Liver (tissue), 9 donors: ENCODE measurements around the gene PRRX1. TPM values are rescaled to one million over a fixed set of nuclear protein-coding genes. Genes with fewer than 3 reads are reported as not detected.

Source experiments
- DNase-seq: peaks from one replicate; pipeline ENCODE4 v3.0.0-alpha.2; 2017; ENCODE audit warnings: low spot score
- H3K27ac ChIP-seq, 2 donors: one replicate each; pipeline ENCODE4 v1.7.0; 2013; ENCODE audit warnings: inconsistent platforms in 2 of 2, low read length in 2 of 2, control low read depth in 1 of 2, low read depth in 1 of 2, mild to moderate bottlenecking in 1 of 2
- H3K27me3 ChIP-seq, 4 donors: one replicate each; pipeline versions ENCODE4 v1.6.1 to v1.7.0; 2013; ENCODE audit warnings: low read length in 3 of 4, inconsistent platforms in 1 of 4, mild to moderate bottlenecking in 1 of 4, moderate library complexity in 1 of 4; ENCODE audit not compliant: control insufficient read depth in 4 of 4, insufficient read depth in 4 of 4
- H3K36me3 ChIP-seq, 4 donors: one replicate each; pipeline versions ENCODE4 v1.6.1 to v1.7.0; 2013; ENCODE audit warnings: low read length in 3 of 4, mild to moderate bottlenecking in 3 of 4, low read depth in 1 of 4, moderate library complexity in 1 of 4; ENCODE audit not compliant: control insufficient read depth in 4 of 4, insufficient read depth in 3 of 4
- H3K4me1 ChIP-seq, 4 donors: one replicate each; pipeline versions ENCODE4 v1.6.1 to v1.7.0; 2013; ENCODE audit warnings: low read length in 3 of 4, mild to moderate bottlenecking in 3 of 4, moderate library complexity in 1 of 4; ENCODE audit not compliant: control insufficient read depth in 4 of 4, insufficient read depth in 4 of 4
- H3K4me3 ChIP-seq, 3 donors: one replicate each; pipeline versions ENCODE4 v1.6.1 to v1.7.0; 2013; ENCODE audit warnings: low read length in 3 of 3, control low read depth in 1 of 3, low read depth in 1 of 3, mild to moderate bottlenecking in 1 of 3
- H3K9ac ChIP-seq, 2 donors: one replicate each; pipeline ENCODE4 v1.7.0; 2013; ENCODE audit warnings: low read length in 2 of 2, mild to moderate bottlenecking in 2 of 2, moderate library complexity in 2 of 2, control low read depth in 1 of 2, low read depth in 1 of 2
- H3K9me3 ChIP-seq, 4 donors: one replicate each; pipeline versions ENCODE4 v1.6.1 to v1.7.0; 2013; ENCODE audit warnings: low read length in 3 of 4; ENCODE audit not compliant: control insufficient read depth in 4 of 4
- ATF3 ChIP-seq: IDR thresholded peaks from 2 replicates; pipeline ENCODE4 v1.6.1; 2016; ENCODE audit warnings: antibody characterized with exemption
- CTCF ChIP-seq: fragments of 150-350 bp; IDR thresholded peaks from 2 replicates; pipeline ENCODE4 v1.5.1; 2017; ENCODE audit warnings: improper control_type of control experiment, low read depth, low read length; ENCODE audit not compliant: missing input control
- EGR1 ChIP-seq, 2 donors: IDR thresholded peaks; 2 replicates each; pipeline ENCODE4 v1.6.1; 2016 to 2018; ENCODE audit warnings: antibody characterized with exemption in 2 of 2, low read depth in 2 of 2
- FOXA1 ChIP-seq: IDR thresholded peaks from 2 replicates; pipeline ENCODE4 v1.6.1; 2016; ENCODE audit warnings: antibody characterized with exemption
- FOXA2 ChIP-seq: IDR thresholded peaks from 2 replicates; pipeline ENCODE4 v1.6.1; 2016; ENCODE audit warnings: antibody characterized with exemption
- GABPA ChIP-seq, 2 donors: IDR thresholded peaks in 1 of 2; conservative IDR thresholded peaks in 1 of 2; 2 replicates each; pipeline ENCODE4 v1.6.1; 2016; ENCODE audit warnings: antibody characterized with exemption in 2 of 2, mild to moderate bottlenecking in 1 of 2, moderate library complexity in 1 of 2
- HNF4A ChIP-seq, 2 donors: conservative IDR thresholded peaks; 2 replicates each; pipeline ENCODE4 v1.6.1; 2016; ENCODE audit warnings: antibody characterized with exemption in 2 of 2, mild to moderate bottlenecking in 2 of 2
- HNF4G ChIP-seq: IDR thresholded peaks from 2 replicates; pipeline ENCODE4 v1.6.1; 2016; ENCODE audit warnings: antibody characterized with exemption
- JUND ChIP-seq, 2 donors: IDR thresholded peaks; 2 replicates each; pipeline ENCODE4 v1.6.1; 2016; ENCODE audit warnings: antibody characterized with exemption in 2 of 2
- NR2F2 ChIP-seq: IDR thresholded peaks from 2 replicates; pipeline ENCODE4 v1.6.1; 2016; ENCODE audit warnings: antibody characterized with exemption
- RAD21 ChIP-seq, 2 donors: IDR thresholded peaks; 2 replicates each; pipeline ENCODE4 v1.6.1; 2016; ENCODE audit warnings: antibody characterized with exemption in 2 of 2, mild to moderate bottlenecking in 2 of 2
- RXRA ChIP-seq, 2 donors: IDR thresholded peaks; 2 replicates each; pipeline ENCODE4 v1.6.1; 2017 to 2018; ENCODE audit warnings: antibody characterized with exemption in 2 of 2, mild to moderate bottlenecking in 1 of 2
- SP1 ChIP-seq: IDR thresholded peaks from 2 replicates; pipeline ENCODE4 v1.6.1; 2018; ENCODE audit warnings: antibody characterized with exemption, mild to moderate bottlenecking
- TAF1 ChIP-seq: conservative IDR thresholded peaks from 2 replicates; pipeline ENCODE4 v1.6.1; 2016; ENCODE audit warnings: antibody characterized with exemption, mild to moderate bottlenecking
- YY1 ChIP-seq: IDR thresholded peaks from 2 replicates; pipeline ENCODE4 v1.6.1; 2016; ENCODE audit warnings: antibody characterized with exemption, mild to moderate bottlenecking
- WGBS: extraction: QIAGEN DNeasy Blood & Tissue Kit; methylation state at CpG from one replicate; pipeline ENCODE4 v1.1.7; 2013; 5-methylcytosine and 5-hydroxymethylcytosine counted together
- polyA plus RNA-seq, 2 donors: library from polyadenylated mRNA; stranded (reverse) in 1 of 2; unstranded in 1 of 2; fragments of 200-250 nt in 1 of 2; fragments of >200 nt in 1 of 2; fragmentation: Nextera tagmentation in 1 of 2; extraction: Ambion mirVana in 1 of 2; gene quantifications; one replicate each; pipeline versions ENCODE4 v1.2.1 to v1.2.3, GENCODE V29; 2013 to 2015
- total RNA-seq, 2 donors: library from RNA; depleted of rRNA; stranded (reverse); fragments of >200 nt; gene quantifications; one replicate each; pipeline ENCODE4 v1.2.3, GENCODE V29; 2014
- TF ChIP-seq, protein P1 (sequence below): IDR thresholded peaks from 2 replicates; pipeline ENCODE4 v1.6.1; 2016; ENCODE audit warnings: antibody characterized with exemption
- TF ChIP-seq, protein P2 (sequence below): IDR thresholded peaks from 2 replicates; pipeline ENCODE4 v1.6.1; 2016; ENCODE audit warnings: antibody characterized with exemption
- TF ChIP-seq, protein P3 (sequence below): IDR thresholded peaks from 2 replicates; pipeline ENCODE4 v1.6.1; 2016; ENCODE audit warnings: antibody characterized with exemption, mild to moderate bottlenecking
- donor health status: healthy.
- donor health status: healthy.
- donor health status: healthy.
- donor health status: healthy.
- donor health status: healthy.

The PRRX1 gene
- total and polyA plus RNA-seq, 4 donors, result under 0.01 to 0.37 (median 0.25) TPM; not detected in 1

DNA sequence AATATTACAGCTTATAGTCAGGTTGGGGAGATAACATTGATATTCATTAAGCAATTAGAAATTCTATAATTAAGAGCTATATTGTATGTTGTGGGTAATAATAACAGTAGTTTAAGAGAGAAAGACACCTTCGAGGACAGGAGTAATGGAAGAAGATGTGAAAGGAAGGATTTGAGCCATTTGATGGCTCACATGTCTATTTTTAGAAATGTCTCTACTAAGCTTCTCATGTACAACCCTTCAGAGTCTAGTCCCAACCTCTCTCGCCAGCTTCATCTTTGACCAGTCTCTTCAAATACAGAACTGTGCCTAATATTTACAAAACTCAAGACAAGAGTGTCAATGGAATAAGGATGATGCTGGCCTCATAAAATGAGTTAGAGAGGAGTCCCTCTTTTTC lies 95.1 kb downstream of the PRRX1 start:
- Histone ChIP-seq H3K9me3 (no peaks in the 10 kb centered on the region), H3K9ac (no peak overlapping the region), H3K4me3 (no peak overlapping the region), H3K27me3 (no peaks in the 10 kb centered on the region), H3K27ac (no peak overlapping the region), H3K4me1 (no peaks in the 10 kb centered on the region), H3K36me3 (no peaks in the 10 kb centered on the region)
- TF ChIP-seq, protein P1, sequence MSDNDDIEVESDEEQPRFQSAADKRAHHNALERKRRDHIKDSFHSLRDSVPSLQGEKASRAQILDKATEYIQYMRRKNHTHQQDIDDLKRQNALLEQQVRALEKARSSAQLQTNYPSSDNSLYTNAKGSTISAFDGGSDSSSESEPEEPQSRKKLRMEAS, result no peak
- TF ChIP-seq, protein P2, sequence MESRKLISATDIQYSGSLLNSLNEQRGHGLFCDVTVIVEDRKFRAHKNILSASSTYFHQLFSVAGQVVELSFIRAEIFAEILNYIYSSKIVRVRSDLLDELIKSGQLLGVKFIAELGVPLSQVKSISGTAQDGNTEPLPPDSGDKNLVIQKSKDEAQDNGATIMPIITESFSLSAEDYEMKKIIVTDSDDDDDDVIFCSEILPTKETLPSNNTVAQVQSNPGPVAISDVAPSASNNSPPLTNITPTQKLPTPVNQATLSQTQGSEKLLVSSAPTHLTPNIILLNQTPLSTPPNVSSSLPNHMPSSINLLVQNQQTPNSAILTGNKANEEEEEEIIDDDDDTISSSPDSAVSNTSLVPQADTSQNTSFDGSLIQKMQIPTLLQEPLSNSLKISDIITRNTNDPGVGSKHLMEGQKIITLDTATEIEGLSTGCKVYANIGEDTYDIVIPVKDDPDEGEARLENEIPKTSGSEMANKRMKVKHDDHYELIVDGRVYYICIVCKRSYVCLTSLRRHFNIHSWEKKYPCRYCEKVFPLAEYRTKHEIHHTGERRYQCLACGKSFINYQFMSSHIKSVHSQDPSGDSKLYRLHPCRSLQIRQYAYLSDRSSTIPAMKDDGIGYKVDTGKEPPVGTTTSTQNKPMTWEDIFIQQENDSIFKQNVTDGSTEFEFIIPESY, result no peak
- no peak for TF ChIP-seq FOXA2
- no peak for TF ChIP-seq SP1
- TF ChIP-seq JUND (IDR thresholded peaks at IDR 0.05), result no peak
- DNase-seq, result no peak
- whole genome bisulfite sequencing, result 85% methylated on average over 2 of the region's 2 CpGs

GRCh38 chr1:170765279-170765678 lies 101.3 kb downstream of the PRRX1 start:
- no peak for DNase-seq
- H3K27me3 ChIP-seq, result no peaks in the 10 kb centered on the region
- no peak overlapping the region for H3K9ac ChIP-seq
- H3K36me3 ChIP-seq, result no peaks in the 10 kb centered on the region
- TF ChIP-seq EGR1 (IDR thresholded peaks at IDR 0.05; ENCODE audit: low read depth in 2 of 2) (no peak), HNF4G (no peak), YY1 (no peak), TAF1 (no peak), NR2F2 (no peak), CTCF (no peak), FOXA2 (no peak), ATF3 (no peak), JUND (IDR thresholded peaks at IDR 0.05) (no peak), RXRA (IDR thresholded peaks at IDR 0.05) (no peak), FOXA1 (no peak), SP1 (no peak), RAD21 (IDR thresholded peaks at IDR 0.05) (no peak), GABPA (IDR thresholded peaks at IDR 0.05 in 1 of 2, conservative IDR thresholded peaks at IDR 0.05 in 1 of 2) (no peak), HNF4A (conservative IDR thresholded peaks at IDR 0.05) (no peak)
- TF ChIP-seq, protein P1, result no peak
- TF ChIP-seq, protein P3, sequence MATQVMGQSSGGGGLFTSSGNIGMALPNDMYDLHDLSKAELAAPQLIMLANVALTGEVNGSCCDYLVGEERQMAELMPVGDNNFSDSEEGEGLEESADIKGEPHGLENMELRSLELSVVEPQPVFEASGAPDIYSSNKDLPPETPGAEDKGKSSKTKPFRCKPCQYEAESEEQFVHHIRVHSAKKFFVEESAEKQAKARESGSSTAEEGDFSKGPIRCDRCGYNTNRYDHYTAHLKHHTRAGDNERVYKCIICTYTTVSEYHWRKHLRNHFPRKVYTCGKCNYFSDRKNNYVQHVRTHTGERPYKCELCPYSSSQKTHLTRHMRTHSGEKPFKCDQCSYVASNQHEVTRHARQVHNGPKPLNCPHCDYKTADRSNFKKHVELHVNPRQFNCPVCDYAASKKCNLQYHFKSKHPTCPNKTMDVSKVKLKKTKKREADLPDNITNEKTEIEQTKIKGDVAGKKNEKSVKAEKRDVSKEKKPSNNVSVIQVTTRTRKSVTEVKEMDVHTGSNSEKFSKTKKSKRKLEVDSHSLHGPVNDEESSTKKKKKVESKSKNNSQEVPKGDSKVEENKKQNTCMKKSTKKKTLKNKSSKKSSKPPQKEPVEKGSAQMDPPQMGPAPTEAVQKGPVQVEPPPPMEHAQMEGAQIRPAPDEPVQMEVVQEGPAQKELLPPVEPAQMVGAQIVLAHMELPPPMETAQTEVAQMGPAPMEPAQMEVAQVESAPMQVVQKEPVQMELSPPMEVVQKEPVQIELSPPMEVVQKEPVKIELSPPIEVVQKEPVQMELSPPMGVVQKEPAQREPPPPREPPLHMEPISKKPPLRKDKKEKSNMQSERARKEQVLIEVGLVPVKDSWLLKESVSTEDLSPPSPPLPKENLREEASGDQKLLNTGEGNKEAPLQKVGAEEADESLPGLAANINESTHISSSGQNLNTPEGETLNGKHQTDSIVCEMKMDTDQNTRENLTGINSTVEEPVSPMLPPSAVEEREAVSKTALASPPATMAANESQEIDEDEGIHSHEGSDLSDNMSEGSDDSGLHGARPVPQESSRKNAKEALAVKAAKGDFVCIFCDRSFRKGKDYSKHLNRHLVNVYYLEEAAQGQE, result no peak
- TF ChIP-seq, protein P2, result no peak
- 74% methylated on average over 1 of the region's 1 CpG for WGBS
- H3K4me1 ChIP-seq, result no peaks in the 10 kb centered on the region
- H3K9me3 ChIP-seq, result no peaks in the 10 kb centered on the region
- H3K27ac ChIP-seq, result no peak overlapping the region
- H3K4me3 ChIP-seq, result no peak overlapping the region
